ENCODE data around the gene LRRN2.

Gene LRRN2

DNA sequence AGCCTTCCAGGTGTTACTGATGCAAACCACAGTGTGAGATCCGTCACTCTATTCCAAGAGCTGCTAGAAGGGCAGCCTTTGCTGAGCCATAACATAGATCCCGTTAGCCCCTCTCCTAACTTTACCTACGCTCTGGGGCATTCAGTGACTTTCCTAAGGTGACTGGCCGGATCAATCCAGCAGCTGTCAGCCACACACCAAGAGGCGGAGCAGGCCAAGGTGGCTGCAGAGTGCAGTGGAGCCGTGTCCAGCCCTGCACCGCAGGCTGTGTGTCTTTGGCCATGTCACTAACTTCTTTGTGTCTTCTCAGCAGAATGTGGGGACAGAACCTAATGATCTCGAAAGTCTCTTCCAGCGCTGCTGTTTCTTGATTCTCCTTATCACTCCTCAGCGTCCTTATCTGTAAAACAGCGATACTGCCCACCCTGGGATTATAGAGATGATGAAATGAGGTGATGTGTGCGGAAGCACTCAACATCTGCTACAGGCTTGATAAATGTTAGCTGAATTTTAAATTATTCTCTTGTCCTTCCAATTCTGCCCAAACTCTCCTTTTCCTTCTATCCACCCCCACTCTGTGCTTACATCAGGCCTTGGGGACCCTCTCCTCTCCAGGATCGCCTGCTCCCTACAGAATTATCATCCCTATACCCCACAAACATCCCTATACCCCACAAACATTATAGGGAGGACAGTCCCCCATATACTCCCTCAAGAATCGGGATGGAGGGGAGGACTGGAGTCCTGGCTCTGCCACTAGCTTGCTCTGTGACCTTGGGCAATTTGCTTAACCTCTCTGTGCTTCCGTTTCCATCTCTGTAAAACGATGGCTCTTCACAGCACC lies 25.8 kb upstream of the LRRN2 start:
- TF ChIP-seq, protein P1, sequence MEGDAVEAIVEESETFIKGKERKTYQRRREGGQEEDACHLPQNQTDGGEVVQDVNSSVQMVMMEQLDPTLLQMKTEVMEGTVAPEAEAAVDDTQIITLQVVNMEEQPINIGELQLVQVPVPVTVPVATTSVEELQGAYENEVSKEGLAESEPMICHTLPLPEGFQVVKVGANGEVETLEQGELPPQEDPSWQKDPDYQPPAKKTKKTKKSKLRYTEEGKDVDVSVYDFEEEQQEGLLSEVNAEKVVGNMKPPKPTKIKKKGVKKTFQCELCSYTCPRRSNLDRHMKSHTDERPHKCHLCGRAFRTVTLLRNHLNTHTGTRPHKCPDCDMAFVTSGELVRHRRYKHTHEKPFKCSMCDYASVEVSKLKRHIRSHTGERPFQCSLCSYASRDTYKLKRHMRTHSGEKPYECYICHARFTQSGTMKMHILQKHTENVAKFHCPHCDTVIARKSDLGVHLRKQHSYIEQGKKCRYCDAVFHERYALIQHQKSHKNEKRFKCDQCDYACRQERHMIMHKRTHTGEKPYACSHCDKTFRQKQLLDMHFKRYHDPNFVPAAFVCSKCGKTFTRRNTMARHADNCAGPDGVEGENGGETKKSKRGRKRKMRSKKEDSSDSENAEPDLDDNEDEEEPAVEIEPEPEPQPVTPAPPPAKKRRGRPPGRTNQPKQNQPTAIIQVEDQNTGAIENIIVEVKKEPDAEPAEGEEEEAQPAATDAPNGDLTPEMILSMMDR (IDR thresholded peaks at IDR 0.05; ENCODE audit: unreplicated experiment in 3 of 3) = no peak
- Mint-ChIP-seq H3K4me1 (peaks cover 53% of the 10 kb centered on the region), H3K4me3 (no peak overlapping the region), H3K27ac (no peak overlapping the region), H3K27me3 (ENCODE audit: low read depth) (peaks cover 66% of the 10 kb centered on the region), H3K36me3 (ENCODE audit: low read depth) (no peaks in the 10 kb centered on the region), H3K9me3 (no peaks in the 10 kb centered on the region)

- H3K4me1 Mint-ChIP-seq = peaks cover 57% of the 10 kb centered on the region
- H3K36me3 Mint-ChIP-seq (ENCODE audit: low read depth) = no peaks in the 10 kb centered on the region
- no peaks in the 10 kb centered on the region for H3K9me3 Mint-ChIP-seq
- TF ChIP-seq, protein P1 (IDR thresholded peaks at IDR 0.05; ENCODE audit: unreplicated experiment in 3 of 3) = no peak
- no peak overlapping the region for H3K27ac Mint-ChIP-seq
- H3K4me3 Mint-ChIP-seq = no peak overlapping the region
- peaks cover 65% of the 10 kb centered on the region for H3K27me3 Mint-ChIP-seq (ENCODE audit: low read depth)
These were observed 24.7 kb upstream of the LRRN2 start for GRCh38 chr1:204709960-204710912.

DNA sequence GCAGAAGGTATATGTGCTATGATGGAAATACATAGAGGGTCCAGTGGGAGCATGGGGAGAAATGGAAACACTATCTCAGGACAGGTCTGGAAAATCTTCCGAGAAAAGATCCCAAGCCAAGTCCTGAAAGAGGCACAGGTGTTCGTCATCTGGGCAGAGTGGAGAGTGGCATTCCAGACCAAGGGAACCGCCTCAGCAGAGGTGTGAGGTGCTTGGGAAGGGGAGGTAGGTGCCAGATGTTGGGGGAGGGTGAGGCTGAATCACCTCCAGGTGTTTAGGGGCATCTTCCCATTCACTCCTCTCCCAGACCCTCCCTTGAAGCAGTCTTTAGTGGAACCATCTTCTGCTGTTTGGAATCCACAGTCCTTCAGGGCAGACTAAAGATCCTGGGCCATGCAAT lies 23.5 kb upstream of the LRRN2 start:
- H3K9me3 Mint-ChIP-seq = no peaks in the 10 kb centered on the region
- no peak overlapping the region for H3K27ac Mint-ChIP-seq
- no peak overlapping the region for H3K4me3 Mint-ChIP-seq
- H3K27me3 Mint-ChIP-seq (ENCODE audit: low read depth) = peaks cover 53% of the 10 kb centered on the region
- TF ChIP-seq, protein P1 (IDR thresholded peaks at IDR 0.05; ENCODE audit: unreplicated experiment in 3 of 3) = no peak
- H3K4me1 Mint-ChIP-seq = peaks cover 45% of the 10 kb centered on the region
- no peaks in the 10 kb centered on the region for H3K36me3 Mint-ChIP-seq (ENCODE audit: low read depth)

GRCh38 chr1:204706838-204707509 lies 21.4 kb upstream of the LRRN2 start:
- peaks cover 45% of the 10 kb centered on the region for H3K27me3 Mint-ChIP-seq (ENCODE audit: low read depth)
- H3K36me3 Mint-ChIP-seq (ENCODE audit: low read depth) = no peaks in the 10 kb centered on the region
- H3K27ac Mint-ChIP-seq = peak overlapping the region in 2 of 3 experiments; percentile 53 to 61
- no peak overlapping the region for H3K4me3 Mint-ChIP-seq
- H3K4me1 Mint-ChIP-seq = peaks cover 32% of the 10 kb centered on the region
- TF ChIP-seq, protein P1 (IDR thresholded peaks at IDR 0.05; ENCODE audit: unreplicated experiment in 3 of 3) = no peak
- H3K9me3 Mint-ChIP-seq = no peaks in the 10 kb centered on the region

- no peak overlapping the region for H3K4me3 Mint-ChIP-seq
- peaks cover 36% of the 10 kb centered on the region for H3K27me3 Mint-ChIP-seq (ENCODE audit: low read depth)
- TF ChIP-seq, protein P1 (IDR thresholded peaks at IDR 0.05; ENCODE audit: unreplicated experiment in 3 of 3) = no peak
- peaks cover 24% of the 10 kb centered on the region for H3K4me1 Mint-ChIP-seq
- no peaks in the 10 kb centered on the region for H3K36me3 Mint-ChIP-seq (ENCODE audit: low read depth)
- no peaks in the 10 kb centered on the region for H3K9me3 Mint-ChIP-seq
- peak overlapping the region in 1 of 3 experiments; percentile 6 for H3K27ac Mint-ChIP-seq
These were observed 20.6 kb upstream of the LRRN2 start for GRCh38 chr1:204705888-204706837.

Measured in nephron (organoid).